GM20000 (cell line): Measurements from ENCODE around the gene PSME3IP1.

Experiments
- DNase-seq: peaks from one replicate; pipeline ENCODE4 v3.0.0; 2012; ENCODE audit warnings: low spot score
- TF ChIP-seq, protein P1 (sequence below): IDR thresholded peaks from 2 replicates; pipeline ENCODE4 v1.5.1; 2012; ENCODE audit warnings: mild to moderate bottlenecking, control low read depth; ENCODE audit errors: extremely low read depth, missing control alignments

PSME3IP1 gene

DNA sequence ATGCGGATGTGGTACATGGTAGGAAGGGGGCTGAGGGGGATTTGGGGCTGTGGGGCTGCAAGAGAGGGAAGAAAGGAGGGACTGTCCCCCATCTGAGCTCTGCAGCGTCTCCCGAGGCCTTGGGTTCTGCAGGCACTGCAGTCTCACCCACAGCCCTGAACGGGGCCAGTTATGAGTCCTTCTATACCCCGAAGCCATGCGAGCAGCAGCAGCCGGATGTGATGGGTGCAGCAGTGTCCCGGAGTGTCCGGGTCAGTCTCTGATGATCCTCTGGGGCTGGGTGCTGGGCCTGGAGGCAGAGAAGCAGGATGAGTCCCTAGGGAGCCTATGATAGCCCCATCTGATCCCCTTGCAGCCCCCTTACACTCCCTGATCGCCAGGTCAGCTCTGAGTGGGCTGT, 52.0 kb downstream of the PSME3IP1 start:
- no peak for DNase-seq

DNA sequence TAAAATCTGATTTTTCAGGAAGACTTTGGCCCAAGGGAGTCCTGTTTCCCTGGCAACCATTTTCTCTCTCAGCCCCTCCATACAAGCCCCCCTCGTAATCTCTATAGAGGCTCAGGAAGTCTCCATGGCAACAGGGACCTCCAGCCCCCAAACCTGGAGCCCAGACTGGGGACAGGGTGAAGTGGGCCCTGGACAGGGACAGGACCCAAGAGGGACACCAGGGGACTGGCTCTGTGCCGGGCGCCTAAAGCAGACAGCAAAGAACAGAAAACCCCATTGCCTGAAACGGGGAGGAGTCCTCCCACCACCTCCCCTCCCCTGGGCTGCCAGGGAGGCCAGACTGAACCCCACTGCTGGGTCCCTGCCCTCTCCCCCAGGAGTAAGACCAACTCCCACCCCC, 52.8 kb downstream of the PSME3IP1 start:
- no peak for DNase-seq
- TF ChIP-seq, protein P1, sequence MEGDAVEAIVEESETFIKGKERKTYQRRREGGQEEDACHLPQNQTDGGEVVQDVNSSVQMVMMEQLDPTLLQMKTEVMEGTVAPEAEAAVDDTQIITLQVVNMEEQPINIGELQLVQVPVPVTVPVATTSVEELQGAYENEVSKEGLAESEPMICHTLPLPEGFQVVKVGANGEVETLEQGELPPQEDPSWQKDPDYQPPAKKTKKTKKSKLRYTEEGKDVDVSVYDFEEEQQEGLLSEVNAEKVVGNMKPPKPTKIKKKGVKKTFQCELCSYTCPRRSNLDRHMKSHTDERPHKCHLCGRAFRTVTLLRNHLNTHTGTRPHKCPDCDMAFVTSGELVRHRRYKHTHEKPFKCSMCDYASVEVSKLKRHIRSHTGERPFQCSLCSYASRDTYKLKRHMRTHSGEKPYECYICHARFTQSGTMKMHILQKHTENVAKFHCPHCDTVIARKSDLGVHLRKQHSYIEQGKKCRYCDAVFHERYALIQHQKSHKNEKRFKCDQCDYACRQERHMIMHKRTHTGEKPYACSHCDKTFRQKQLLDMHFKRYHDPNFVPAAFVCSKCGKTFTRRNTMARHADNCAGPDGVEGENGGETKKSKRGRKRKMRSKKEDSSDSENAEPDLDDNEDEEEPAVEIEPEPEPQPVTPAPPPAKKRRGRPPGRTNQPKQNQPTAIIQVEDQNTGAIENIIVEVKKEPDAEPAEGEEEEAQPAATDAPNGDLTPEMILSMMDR = no peak

More for the DNA sequence above, 52.0 kb downstream of the PSME3IP1 start:
- TF ChIP-seq, protein P1 = no peak

DNA sequence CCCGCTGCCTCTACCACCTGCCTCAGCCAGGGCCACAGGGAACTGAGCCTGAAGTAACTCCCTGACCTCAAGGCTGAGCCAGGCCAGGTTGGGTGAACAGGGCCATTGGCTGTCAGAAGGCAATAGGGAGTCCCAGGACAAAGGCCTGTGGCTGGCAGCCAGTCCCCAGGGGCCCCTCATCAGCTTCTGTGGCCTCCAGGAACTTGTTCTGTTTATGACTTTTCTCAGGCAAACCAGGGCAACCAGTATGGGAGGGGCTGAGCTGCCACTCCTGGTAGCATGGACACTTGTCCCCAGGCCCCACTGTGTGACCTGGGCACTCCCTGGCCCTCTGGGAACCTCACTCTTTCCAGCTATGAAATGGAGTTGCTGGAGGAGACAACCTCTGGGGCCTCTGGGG, 53.4 kb downstream of the PSME3IP1 start:
- DNase-seq = no peak
- TF ChIP-seq, protein P1 = no peak

DNA sequence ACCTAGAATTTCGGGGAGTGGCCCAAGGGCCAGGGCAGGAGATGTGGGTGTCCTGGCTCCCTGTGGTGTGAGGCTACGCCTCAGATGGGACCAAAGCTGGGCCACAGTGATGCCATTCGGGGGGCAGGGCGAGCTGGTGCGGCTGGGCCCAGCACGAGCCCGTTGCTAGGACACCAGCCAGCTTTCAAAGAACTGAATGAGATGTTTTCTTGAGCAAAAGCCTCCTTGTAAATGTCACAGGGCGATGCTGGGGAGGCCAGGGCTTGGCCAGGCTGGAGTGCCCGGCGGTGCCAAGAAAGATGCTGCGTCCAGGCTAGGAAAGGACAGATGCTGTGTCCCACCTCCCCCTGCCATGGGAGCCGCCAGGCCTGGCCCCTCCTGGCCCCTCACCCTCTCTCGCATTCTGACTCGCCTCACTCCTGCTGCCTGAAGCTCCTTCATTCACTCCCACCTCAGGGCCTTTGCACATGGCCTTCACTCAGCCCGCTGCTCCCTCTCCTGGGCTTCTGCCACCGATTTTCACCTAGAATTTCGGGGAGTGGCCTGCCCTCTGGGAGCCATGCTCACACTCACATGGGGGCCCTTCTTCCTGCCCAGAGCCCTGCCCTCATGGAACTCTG, 54.4 kb downstream of the PSME3IP1 start:
- DNase-seq = no peak
- TF ChIP-seq, protein P1 = no peak

DNA sequence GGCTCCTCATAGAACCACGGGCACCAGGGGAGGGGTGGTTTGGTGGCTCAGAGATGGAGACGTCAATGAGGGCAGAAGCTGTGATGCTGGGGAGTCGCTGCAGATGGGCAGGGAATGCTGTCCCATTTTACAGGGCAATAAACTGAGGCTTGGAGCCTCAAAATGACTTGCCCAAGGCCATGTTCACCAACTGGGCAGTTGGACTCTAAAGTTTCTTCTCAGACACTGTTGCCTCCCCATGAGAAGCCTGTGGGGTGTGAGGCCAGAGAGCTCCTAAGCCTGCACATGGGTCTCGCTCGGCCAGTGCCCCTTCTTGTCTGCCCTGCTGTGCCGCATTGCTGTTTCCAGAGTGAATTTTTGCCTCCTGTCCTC, 54.9 kb downstream of the PSME3IP1 start:
- DNase-seq = no peak
- TF ChIP-seq, protein P1 = no peak

DNA sequence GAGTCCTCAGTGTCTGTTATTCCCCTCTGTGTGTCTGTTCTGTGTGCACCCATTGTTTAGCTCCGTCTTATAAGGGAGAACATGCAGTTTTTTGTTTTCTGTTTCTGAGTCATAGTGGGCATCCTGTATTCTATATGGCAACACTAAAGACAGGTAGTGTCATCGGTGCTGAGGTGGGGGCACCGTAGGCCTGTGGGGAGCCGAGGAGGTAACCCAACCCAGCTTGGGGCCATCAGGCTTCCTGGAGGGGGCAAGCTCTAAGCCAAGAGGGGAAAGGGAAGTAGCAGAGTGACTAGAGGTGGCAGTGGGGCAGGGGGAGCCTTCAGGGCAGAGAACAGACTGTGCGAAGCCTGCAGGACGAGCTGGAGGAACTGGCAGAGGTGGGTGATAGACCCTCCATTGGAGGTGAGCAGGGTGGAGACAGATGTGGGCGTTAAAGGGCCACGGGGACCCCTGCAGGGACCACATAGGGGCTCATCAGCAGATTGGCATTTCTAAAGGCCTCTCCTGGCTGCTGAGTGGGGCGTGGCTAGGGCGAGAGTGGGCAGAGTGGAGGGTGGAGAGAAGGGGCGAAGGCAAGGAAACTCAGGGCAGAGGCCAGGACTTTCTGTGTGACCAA, 57.0 kb downstream of the PSME3IP1 start:
- no peak for DNase-seq
- TF ChIP-seq, protein P1 = no peak

DNA sequence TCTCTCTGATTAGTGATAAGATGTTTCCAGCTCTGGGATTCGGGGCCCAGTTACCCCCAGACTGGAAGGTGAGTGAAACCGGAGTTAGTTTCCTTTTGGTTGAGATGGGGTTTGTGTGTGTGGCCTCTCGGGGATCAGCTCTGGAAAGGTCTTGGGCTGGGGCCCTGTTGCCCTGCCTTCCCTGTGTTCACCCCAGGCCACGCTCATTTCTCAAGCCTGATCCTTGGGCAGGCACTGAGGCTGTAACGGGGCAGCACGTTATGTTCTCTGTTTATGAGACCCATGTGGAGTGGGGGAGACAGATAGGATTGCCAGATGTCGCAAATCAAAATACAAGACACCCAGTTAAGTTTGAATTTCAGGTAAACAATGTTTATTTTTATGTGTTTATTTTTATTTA, 58.0 kb downstream of the PSME3IP1 start:
- DNase-seq = no peak
- TF ChIP-seq, protein P1 = no peak
